HUES48 (cell line): ENCODE measurements around the gene ST8SIA5.

Experiments
- H3K27ac ChIP-seq: one replicate; pipeline ENCODE4 v1.7.0; 2013; ENCODE audit warnings: low read depth, low read length, inconsistent platforms
- H3K27me3 ChIP-seq: 2 replicates; pipeline ENCODE4 v1.6.1; 2013; ENCODE audit warnings: mild to moderate bottlenecking, low read length; ENCODE audit not compliant: control insufficient read depth, insufficient read depth
- H3K36me3 ChIP-seq: 2 replicates; pipeline ENCODE4 v1.6.1; 2013; ENCODE audit warnings: low read length; ENCODE audit not compliant: control insufficient read depth, insufficient read depth
- H3K4me1 ChIP-seq: 2 replicates; pipeline ENCODE4 v1.6.1; 2013; ENCODE audit warnings: mild to moderate bottlenecking, low read length; ENCODE audit not compliant: control insufficient read depth, insufficient read depth
- H3K4me3 ChIP-seq: 2 replicates; pipeline ENCODE4 v1.5.1; 2013; ENCODE audit warnings: mild to moderate bottlenecking, low read depth, low read length
- H3K9ac ChIP-seq: 2 replicates; pipeline ENCODE4 v1.6.1; 2013; ENCODE audit warnings: mild to moderate bottlenecking, low read depth, low read length, moderate library complexity
- H3K9me3 ChIP-seq: 2 replicates; pipeline ENCODE4 v1.6.1; 2013; ENCODE audit warnings: low read length; ENCODE audit not compliant: control insufficient read depth, insufficient read depth

ST8SIA5 gene

GRCh38 chr18:46764586-46764985 is 7.7 kb upstream of the ST8SIA5 start:
- no peak overlapping the region for H3K4me3 ChIP-seq
- H3K9me3 ChIP-seq, result no peaks in the 10 kb centered on the region
- H3K9ac ChIP-seq, result no peak overlapping the region
- peaks cover 16% of the 10 kb centered on the region for H3K27me3 ChIP-seq
- no peak overlapping the region for H3K27ac ChIP-seq
- H3K4me1 ChIP-seq, result no peaks in the 10 kb centered on the region
- H3K36me3 ChIP-seq, result no peaks in the 10 kb centered on the region

- Histone ChIP-seq H3K4me3 (no peak overlapping the region), H3K4me1 (peaks cover 3% of the 10 kb centered on the region; the same call in 1 of the 2 replicates), H3K36me3 (no peaks in the 10 kb centered on the region), H3K9ac (no peak overlapping the region), H3K27me3 (peaks cover 48% of the 10 kb centered on the region), H3K27ac (no peak overlapping the region), H3K9me3 (no peaks in the 10 kb centered on the region)
Measured at GRCh38 chr18:46761059-46761769, 4.4 kb upstream of the ST8SIA5 start.

- Histone ChIP-seq H3K9ac (no peak overlapping the region), H3K4me1 (peaks cover 8% of the 10 kb centered on the region), H3K4me3 (no peak overlapping the region), H3K36me3 (no peaks in the 10 kb centered on the region), H3K27ac (no peak overlapping the region), H3K9me3 (no peaks in the 10 kb centered on the region), H3K27me3 (peaks cover 62% of the 10 kb centered on the region)
Measured at GRCh38 chr18:46759890-46760289, 3.0 kb upstream of the ST8SIA5 start.

- Histone ChIP-seq H3K36me3 (no peaks in the 10 kb centered on the region), H3K4me1 (peaks cover 8% of the 10 kb centered on the region), H3K27ac (no peak overlapping the region), H3K4me3 (peak overlapping the region; percentile 53), H3K9ac (no peak overlapping the region), H3K9me3 (no peaks in the 10 kb centered on the region), H3K27me3 (peaks cover 69% of the 10 kb centered on the region)
Measured at GRCh38 chr18:46756025-46756558, 761 bp downstream of the ST8SIA5 start.

GRCh38 chr18:46755315-46756024 is 1.4 kb downstream of the ST8SIA5 start:
- H3K27ac ChIP-seq, result no peak overlapping the region
- peaks cover 8% of the 10 kb centered on the region for H3K4me1 ChIP-seq
- H3K9me3 ChIP-seq, result no peaks in the 10 kb centered on the region
- no peak overlapping the region for H3K9ac ChIP-seq
- no peaks in the 10 kb centered on the region for H3K36me3 ChIP-seq
- H3K4me3 ChIP-seq, result peak overlapping the region; percentile 53
- peaks cover 64% of the 10 kb centered on the region for H3K27me3 ChIP-seq

- H3K36me3 ChIP-seq, result no peaks in the 10 kb centered on the region
- peaks cover 58% of the 10 kb centered on the region for H3K27me3 ChIP-seq
- no peak overlapping the region for H3K4me3 ChIP-seq
- H3K9me3 ChIP-seq, result no peaks in the 10 kb centered on the region
- H3K9ac ChIP-seq, result no peak overlapping the region
- H3K4me1 ChIP-seq, result peaks cover 8% of the 10 kb centered on the region
- no peak overlapping the region for H3K27ac ChIP-seq
Measured at GRCh38 chr18:46754661-46755292, 2.1 kb downstream of the ST8SIA5 start.

GRCh38 chr18:46754188-46754587 is 2.7 kb downstream of the ST8SIA5 start:
- H3K4me1 ChIP-seq, result peaks cover 8% of the 10 kb centered on the region
- H3K9me3 ChIP-seq, result no peaks in the 10 kb centered on the region
- no peak overlapping the region for H3K4me3 ChIP-seq
- H3K27me3 ChIP-seq, result peaks cover 52% of the 10 kb centered on the region
- no peaks in the 10 kb centered on the region for H3K36me3 ChIP-seq
- H3K27ac ChIP-seq, result no peak overlapping the region
- H3K9ac ChIP-seq, result no peak overlapping the region

- no peaks in the 10 kb centered on the region for H3K36me3 ChIP-seq
- H3K4me1 ChIP-seq, result peaks cover 5% of the 10 kb centered on the region
- no peak overlapping the region for H3K9ac ChIP-seq
- H3K27me3 ChIP-seq, result peaks cover 30% of the 10 kb centered on the region
- H3K9me3 ChIP-seq, result no peaks in the 10 kb centered on the region
- no peak overlapping the region for H3K4me3 ChIP-seq
- no peak overlapping the region for H3K27ac ChIP-seq
Measured at GRCh38 chr18:46751882-46752281, 5.0 kb downstream of the ST8SIA5 start.

GRCh38 chr18:46750626-46751025 is 6.2 kb downstream of the ST8SIA5 start:
- H3K9ac ChIP-seq, result no peak overlapping the region
- peaks cover 4% of the 10 kb centered on the region for H3K4me1 ChIP-seq
- no peaks in the 10 kb centered on the region for H3K9me3 ChIP-seq
- H3K27me3 ChIP-seq, result peaks cover 17% of the 10 kb centered on the region
- no peaks in the 10 kb centered on the region for H3K36me3 ChIP-seq
- H3K4me3 ChIP-seq, result no peak overlapping the region
- H3K27ac ChIP-seq, result no peak overlapping the region

GRCh38 chr18:46748466-46748865 is 8.4 kb downstream of the ST8SIA5 start:
- Histone ChIP-seq H3K36me3 (no peaks in the 10 kb centered on the region), H3K4me3 (no peak overlapping the region), H3K27ac (no peak overlapping the region), H3K27me3 (0 out of 2 replicates have a peak, but pooled peaks cover 2% of the 10 kb centered on the region), H3K9me3 (no peaks in the 10 kb centered on the region), H3K9ac (no peak overlapping the region), H3K4me1 (no peaks in the 10 kb centered on the region)

- no peak overlapping the region for H3K4me3 ChIP-seq
- H3K9me3 ChIP-seq, result no peaks in the 10 kb centered on the region
- H3K27me3 ChIP-seq, result no peaks in the 10 kb centered on the region
- no peak overlapping the region for H3K9ac ChIP-seq
- no peaks in the 10 kb centered on the region for H3K4me1 ChIP-seq
- no peaks in the 10 kb centered on the region for H3K36me3 ChIP-seq
- H3K27ac ChIP-seq, result no peak overlapping the region
Measured at GRCh38 chr18:46740046-46740445, 16.8 kb downstream of the ST8SIA5 start.
